RWPE1 (cell line): ENCODE measurements around the gene LPAR2.
"Not testable (repeated sequence)": the region's sequence is repeated elsewhere in the genome, so short reads cannot be mapped to it uniquely, and the experiment has no call there.

Source experiments
- CTCF ChIA-PET: fragments of 350-600 bp; sonication (Branson Sonifier 250); formaldehyde crosslinking; extraction: SDS; loops from one replicate; lab custom pipeline; 2021; lab: Yijun Ruan, JAX
- POLR2A ChIA-PET: fragments of 400-600 bp; formaldehyde crosslinking; extraction: SDS; loops from one replicate; lab custom pipeline; 2020; ENCODE audit warnings: antibody characterized with exemption; ENCODE audit not compliant: low non-redundant PET; lab: Yijun Ruan, JAX
- DNase-seq: peaks from one replicate; pipeline ENCODE4 v3.0.0; 2012; ENCODE audit warnings: low spot score
- H3K27ac ChIP-seq: fragments of 450-650 bp; 2 replicates; pipeline ENCODE4 v1.5.1; 2017
- TF ChIP-seq, protein P1 (sequence below): fragments of 450-650 bp; conservative IDR thresholded peaks from 2 replicates; pipeline ENCODE4 v1.5.1; 2017; ENCODE audit warnings: low read depth, mild to moderate bottlenecking

Gene LPAR2

DNA sequence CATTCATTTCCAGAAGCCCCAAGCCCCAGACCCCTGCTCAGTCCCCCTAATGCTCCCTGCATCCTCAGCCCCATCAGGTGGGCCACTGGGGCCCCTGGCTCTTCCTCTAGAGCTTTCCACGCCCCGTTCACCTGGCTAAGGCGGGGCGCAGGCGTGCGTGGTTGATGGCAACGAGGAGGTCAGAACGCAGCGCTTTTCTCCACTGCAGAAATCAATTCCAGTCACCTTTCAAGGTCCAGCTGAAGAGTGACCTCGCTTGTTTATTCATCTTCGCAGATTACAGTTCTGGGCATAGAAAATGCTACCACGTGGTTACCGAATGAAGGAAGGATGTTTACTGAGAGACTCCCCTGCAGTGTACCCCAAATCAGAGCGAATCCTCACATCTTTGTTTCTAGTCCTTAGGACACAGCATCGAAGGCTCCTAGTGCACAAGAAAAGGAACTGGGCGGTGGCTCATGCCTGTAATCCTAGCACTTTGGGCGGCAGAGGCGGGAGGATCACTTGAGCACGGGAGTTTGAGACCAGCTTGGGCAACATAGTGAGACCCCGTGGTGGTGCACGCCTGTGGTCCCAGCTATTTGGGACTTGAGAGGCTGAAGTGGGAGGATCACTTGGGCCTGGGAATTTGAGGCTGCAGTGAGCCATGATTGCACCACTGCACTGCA lies 8.7 kb downstream of the LPAR2 start:
- TF ChIP-seq, protein P1, sequence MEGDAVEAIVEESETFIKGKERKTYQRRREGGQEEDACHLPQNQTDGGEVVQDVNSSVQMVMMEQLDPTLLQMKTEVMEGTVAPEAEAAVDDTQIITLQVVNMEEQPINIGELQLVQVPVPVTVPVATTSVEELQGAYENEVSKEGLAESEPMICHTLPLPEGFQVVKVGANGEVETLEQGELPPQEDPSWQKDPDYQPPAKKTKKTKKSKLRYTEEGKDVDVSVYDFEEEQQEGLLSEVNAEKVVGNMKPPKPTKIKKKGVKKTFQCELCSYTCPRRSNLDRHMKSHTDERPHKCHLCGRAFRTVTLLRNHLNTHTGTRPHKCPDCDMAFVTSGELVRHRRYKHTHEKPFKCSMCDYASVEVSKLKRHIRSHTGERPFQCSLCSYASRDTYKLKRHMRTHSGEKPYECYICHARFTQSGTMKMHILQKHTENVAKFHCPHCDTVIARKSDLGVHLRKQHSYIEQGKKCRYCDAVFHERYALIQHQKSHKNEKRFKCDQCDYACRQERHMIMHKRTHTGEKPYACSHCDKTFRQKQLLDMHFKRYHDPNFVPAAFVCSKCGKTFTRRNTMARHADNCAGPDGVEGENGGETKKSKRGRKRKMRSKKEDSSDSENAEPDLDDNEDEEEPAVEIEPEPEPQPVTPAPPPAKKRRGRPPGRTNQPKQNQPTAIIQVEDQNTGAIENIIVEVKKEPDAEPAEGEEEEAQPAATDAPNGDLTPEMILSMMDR, result no peak
- ChIA-PET CTCF (interaction anchor here (0.7 to 0.9 kb wide), 2 partner anchors 32 to 66 kb away, joined by 3 read pairs; no protein-coding TSS in a partner anchor), POLR2A (interaction anchor here (0.6 kb wide), 1 partner anchor 10 kb away, joined by 6 read pairs; no protein-coding TSS in a partner anchor)
- H3K27ac ChIP-seq, result peak overlapping the region; percentile 53
- DNase-seq, result no peak

GRCh38 chr19:19618219-19619051 lies 9.6 kb downstream of the LPAR2 start, which contains the start of gene PBX4:
PBX4 (minus strand) TSS chr19:19618687; CDS start chr19:19618629, 58 bp downstream.
- ChIA-PET CTCF (interaction anchor here (0.7 to 1.0 kb wide), 2 partner anchors 65 to 86 kb away, joined by 3 read pairs; no protein-coding TSS in a partner anchor), POLR2A (no interaction called here)
- peak; percentile 92 for DNase-seq
- peak within 1 kb of the TSS; percentile 53 for H3K27ac ChIP-seq
- TF ChIP-seq, protein P1, result no peak

DNA sequence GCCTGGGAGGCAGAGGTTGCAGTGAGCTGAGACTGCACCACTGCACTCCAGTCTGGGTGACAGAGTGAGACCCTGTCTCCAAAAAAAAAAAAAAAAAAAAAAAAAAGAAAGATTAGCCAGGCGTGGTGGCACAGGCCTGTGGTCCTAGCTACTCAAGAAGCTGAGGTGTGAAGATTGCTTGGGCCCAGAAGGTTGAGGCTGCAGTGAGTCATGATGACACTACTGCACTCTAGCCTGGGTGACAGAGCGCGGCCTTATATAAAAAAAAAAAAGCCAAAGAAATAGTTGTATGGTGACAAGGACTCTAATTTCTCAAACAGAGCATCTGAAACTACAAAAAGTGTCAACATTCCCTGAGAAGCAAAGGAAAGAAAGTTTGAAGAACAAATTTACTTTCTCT lies 12.9 kb downstream of the LPAR2 start:
- CTCF ChIA-PET, result interaction anchor here (0.6 kb wide), 1 partner anchor 1811 kb away, joined by 3 read pairs; no protein-coding TSS in a partner anchor
- POLR2A ChIA-PET, result no interaction called here
- H3K27ac ChIP-seq, result peak overlapping the region; percentile 82; the same call in 1 of the 2 replicates
- TF ChIP-seq, protein P1, result no peak
- DNase-seq, result no peak

GRCh38 chr19:19613506-19613905 lies 14.5 kb downstream of the LPAR2 start:
- peak; percentile 79 for DNase-seq
- TF ChIP-seq, protein P1, result no peak
- CTCF ChIA-PET, result interaction anchor here (0.6 to 2.5 kb wide), 5 partner anchors 11 to 95 kb away, joined by 3 to 5 read pairs (median 4); no protein-coding TSS in a partner anchor
- H3K27ac ChIP-seq, result peak overlapping the region; percentile 82
- POLR2A ChIA-PET, result interaction anchor here (0.6 kb wide), 1 partner anchor 16 kb away, joined by 3 read pairs; no protein-coding TSS in a partner anchor

GRCh38 chr19:19610376-19611202 lies 17.4 kb downstream of the LPAR2 start:
- CTCF ChIA-PET, result interaction anchor here (0.7 kb wide), 1 partner anchor 115 kb away, joined by 4 read pairs; no protein-coding TSS in a partner anchor

GRCh38 chr19:19606686-19607085 lies 21.3 kb downstream of the LPAR2 start:
- POLR2A ChIA-PET, DNase-seq: not testable (repeated sequence)
- H3K27ac ChIP-seq, result peak overlapping the region; percentile 67
- CTCF ChIA-PET, result interaction anchor here (1.3 kb wide), 1 partner anchor 52 kb away, joined by 3 read pairs; no protein-coding TSS in a partner anchor

More at GRCh38 chr19:19610376-19611202, 17.4 kb downstream of the LPAR2 start:
- H3K27ac ChIP-seq, result no peak overlapping the region
- POLR2A ChIA-PET, result interaction anchor here (0.7 kb wide), 1 partner anchor 11 kb away, joined by 3 read pairs; no protein-coding TSS in a partner anchor
- TF ChIP-seq, protein P1, result no peak
- DNase-seq, result no peak
